HG02759 (cell line): ENCODE measurements around the gene OXT.

Source experiments
- ATAC-seq: cut with Tn5 transposase; IDR thresholded peaks from one replicate; pipeline ENCODE4 v1.9.1; 2021; ENCODE audit warnings: mild to moderate bottlenecking, moderate library complexity; ENCODE audit not compliant: unreplicated experiment

Gene OXT

DNA sequence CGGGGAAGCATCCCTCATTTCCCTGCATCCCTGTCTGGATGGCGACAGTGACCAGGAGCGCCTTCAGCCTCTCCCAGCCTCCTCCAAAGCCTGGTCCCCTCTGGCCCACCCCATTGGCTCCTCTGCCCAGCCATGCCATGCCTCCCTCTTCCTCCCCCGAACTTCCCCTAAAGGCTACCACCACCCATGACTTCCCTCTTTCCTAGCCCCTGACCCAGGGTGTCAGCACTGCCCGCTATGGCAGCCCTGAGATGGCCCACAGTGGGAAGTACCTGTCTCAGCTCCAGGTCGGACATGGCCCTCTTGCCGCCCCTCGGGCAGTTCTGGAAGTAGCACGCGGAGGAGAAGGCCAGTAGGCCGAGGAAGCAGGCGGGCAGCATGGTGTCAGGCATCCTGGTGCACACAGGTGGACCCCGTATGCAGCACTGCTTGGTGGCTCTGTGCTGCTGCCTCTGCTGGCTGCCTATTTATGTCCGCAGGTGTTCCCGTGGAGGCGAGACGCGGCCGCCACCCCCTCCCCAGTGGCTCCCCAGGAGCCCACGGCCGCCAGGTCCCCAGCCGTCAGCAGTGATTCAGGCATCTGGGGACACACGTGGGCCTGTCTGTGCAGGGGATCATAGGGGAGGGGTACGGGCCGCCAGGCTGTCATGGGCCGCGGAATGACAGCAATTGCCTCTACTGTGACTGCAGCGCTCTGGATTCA, 13.0 kb downstream of the OXT start, which contains the start of gene AVP:
Gene AVP (minus strand): TSS at position 442 of the 703 bp plus-strand sequence. CDS start 50 bp downstream, at position 392.
- no peak for ATAC-seq

DNA sequence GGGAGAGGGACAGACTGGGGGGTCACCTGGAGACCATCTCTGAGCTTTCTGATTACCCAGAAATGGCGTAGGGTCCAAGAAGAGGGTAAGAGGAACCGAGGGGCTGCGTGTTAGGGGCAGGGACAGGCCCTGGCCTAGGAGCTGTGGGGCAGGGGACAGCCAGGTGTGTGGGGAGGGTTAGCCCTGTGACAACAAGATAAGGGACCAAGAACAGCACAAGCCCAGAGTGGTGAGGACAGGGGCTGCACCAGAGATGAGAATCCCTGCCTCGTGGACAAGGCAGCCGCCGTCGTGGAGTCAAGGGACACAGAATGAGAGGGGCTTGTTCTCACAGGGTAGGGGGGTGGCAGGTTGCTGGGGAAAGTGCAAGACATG, 13.6 kb downstream of the OXT start:
- no peak for ATAC-seq

DNA sequence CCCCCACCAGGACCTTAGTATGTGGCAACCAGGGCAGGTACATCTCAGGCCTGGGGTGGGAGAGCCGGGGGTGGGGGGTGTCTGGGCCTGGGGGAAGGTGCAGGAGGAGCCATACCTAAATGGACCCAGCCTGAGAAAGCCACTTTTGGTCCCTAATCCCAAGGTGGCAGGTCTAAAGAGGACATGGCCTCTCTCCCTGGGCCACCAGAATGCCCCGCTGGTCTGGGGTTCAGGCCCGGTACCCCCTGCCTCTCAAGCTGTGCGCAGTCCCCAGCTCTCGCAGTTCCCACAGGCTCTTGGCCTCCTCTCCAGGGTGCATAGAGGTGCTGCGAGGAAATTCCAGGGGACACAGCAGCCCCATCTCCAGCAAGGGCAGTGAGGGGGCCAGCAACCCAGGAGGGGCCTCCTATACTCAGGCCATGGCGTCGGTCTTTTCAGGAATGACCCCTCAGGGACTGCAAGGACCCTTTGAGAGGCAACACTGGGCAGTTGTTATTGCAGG, 14.2 kb downstream of the OXT start:
- ATAC-seq, result no peak

DNA sequence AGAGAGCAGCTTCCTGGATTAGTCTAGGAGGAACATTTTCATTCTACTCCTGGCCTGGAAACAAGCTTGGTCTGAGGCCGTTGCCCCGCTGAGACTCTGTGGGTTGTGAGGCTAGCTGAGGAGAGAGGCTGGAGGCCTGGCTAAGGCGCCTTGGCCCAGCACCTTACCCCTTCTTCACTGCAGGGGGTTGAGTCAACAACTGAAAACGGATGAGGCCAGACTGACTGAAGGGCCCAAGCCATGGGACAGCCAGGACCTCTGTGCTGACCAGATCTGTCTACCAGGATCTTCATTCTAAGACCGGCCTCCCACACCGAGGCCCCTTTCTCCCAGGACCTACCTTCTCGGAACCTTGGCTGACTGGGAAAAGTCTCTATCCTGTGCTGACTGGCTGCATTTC, 16.6 kb downstream of the OXT start:
- ATAC-seq, result no peak

DNA sequence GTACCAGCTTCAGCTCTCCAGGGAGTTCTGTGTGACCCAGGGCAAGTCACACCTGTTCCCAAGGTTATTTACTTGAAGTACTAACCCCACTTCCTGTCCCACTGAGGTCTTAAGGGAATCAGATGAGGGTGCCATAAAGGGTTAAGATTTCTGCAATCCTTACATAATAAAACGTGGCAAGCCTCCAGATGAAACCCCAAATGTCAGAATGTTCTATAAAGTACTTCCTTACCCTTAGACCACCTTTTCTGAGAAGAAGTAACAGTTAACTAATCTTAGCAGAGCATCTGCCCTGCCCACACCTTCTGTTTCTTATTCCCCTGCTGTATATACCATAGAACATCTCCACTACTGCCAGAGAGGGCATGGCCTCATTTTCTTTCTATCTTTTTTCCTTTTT, 19.1 kb downstream of the OXT start:
- no peak for ATAC-seq

DNA sequence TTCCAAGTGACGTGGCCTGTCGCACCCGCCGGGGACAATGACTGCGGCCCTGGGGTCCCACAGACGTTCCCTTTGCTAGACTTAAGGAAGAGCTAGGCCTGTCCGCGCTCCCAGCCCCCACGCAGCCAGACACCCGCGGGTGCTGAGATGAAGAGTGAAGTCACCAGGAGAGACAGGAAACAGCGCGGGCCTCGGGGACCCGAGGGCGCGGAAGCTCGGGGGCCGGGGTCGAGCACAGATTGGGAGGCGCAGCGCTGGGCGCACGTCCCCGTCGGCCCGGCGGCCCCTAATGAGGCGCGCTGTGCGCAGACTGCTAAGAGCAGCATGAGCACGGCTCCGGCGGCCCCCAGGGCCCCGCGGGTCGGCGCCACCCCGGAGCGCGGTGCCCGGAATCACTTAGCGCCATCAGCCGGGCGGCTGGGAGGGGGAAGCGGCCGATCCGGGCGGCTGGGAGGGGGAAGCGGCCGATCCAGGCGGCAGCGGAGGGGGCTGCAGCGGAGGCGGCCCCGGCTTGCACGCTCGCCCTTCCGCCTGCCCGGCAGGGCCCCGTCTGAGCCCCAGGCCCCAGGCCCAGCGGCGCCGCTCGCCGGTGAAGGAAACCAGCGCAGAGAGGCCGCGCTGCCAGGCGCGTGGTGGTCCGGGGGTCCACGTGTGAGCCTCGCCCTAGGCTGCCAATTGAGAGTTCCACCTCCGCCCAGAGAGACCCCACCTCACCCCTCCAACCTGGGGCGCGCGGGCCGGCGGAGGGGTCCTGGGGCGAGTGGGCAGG, 21.4 kb downstream of the OXT start:
- ATAC-seq, result no peak

DNA sequence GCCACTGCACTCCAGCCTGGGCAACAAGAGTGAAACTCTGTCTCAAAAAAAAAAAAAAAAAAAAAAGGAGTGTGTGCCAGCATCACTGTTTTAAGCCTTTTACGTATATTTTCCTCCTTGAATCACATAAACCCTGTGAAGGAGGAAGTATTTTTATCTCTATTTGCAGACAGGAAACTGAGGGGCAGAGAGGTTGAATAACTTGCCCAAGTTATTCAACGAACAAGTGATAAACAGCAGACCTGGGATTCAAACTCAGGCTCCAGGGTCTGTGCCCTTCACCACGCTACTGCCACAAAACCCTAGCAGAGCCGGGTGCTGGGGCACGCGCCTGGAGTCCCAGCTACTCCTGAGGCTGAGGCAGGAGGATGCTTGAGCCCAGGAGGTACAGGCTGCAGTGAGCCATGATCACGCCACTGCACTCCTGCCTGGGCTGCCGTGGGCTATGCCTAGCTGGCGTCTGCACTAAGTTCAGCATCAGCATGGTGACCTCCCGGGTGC, 22.5 kb downstream of the OXT start:
- ATAC-seq, result no peak

DNA sequence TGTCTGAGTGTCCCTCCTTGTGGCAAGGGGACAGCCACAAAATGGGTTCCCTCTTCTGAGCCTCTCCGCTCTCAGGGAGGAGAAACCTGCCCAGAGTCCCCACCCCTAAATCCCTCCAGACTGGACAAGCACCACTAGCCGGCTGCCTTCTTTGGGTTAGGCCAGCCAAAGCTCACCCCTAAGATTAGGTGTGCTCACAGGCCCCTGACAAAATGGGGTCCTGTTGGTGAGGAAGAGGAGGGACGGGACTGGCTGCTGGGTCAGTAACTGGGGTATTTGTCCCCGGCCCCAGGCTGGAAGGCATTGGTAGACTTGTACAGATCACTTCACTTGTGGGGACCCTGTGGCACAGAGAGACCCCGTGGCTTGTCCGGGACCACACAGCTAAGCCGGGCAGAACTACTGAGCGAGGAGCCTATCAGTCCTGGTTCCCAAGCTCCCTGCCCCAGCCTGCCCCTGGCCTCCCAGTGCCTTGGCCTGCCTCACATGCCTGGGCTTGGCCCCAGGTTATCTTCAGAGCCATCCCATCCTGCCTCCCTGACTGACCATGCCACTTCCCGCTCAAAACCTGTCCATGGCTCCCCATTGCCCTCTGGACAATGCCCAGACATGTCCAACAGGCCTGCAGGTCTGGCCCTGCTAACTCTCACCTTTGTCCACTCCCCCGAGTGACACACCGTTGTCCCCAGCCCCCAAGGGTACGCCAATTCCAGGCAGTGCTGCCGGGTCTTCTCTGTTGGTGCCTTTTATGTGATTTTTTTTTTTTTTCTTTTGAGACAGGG, 23.6 kb downstream of the OXT start:
- ATAC-seq, result no peak

DNA sequence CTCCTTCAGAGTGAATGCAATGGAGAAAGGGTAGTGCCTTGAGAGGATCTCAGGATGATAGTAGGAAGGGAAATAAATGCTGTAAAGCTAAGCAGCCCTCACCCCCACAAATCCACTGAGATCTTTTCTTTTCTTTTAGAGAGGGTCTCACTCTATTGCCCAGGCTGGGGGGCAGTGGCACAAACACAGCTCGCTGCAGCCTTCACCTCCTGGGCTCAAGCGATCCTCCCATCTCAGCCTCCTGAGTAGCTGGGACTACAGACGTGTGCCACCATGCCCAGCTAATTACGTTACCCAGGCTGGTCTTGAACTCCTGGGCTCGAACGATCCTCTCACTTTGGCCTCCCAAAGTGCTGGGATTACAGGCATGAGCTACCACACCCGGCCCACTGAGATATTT, 29.1 kb downstream of the OXT start:
- ATAC-seq, result no peak

DNA sequence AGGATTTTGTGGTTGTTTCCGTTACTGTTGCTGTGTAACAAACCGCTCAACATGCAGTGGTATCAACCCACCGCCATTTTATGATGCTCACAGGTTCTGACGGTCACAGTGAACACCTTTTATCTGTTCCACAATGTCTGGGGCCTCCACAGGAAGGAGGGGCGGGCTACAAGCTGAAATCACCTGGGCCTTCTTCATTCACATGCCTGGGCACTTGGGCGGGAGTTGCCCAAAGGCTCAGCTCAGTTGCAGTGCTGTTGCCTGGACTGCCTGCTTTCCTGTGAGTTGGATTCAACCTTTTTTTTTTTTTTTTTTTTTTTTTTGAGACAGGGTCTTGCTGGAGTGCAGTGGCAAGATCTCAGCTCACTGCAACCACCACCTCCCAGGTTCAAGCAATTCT, 29.8 kb downstream of the OXT start:
- no peak for ATAC-seq

DNA sequence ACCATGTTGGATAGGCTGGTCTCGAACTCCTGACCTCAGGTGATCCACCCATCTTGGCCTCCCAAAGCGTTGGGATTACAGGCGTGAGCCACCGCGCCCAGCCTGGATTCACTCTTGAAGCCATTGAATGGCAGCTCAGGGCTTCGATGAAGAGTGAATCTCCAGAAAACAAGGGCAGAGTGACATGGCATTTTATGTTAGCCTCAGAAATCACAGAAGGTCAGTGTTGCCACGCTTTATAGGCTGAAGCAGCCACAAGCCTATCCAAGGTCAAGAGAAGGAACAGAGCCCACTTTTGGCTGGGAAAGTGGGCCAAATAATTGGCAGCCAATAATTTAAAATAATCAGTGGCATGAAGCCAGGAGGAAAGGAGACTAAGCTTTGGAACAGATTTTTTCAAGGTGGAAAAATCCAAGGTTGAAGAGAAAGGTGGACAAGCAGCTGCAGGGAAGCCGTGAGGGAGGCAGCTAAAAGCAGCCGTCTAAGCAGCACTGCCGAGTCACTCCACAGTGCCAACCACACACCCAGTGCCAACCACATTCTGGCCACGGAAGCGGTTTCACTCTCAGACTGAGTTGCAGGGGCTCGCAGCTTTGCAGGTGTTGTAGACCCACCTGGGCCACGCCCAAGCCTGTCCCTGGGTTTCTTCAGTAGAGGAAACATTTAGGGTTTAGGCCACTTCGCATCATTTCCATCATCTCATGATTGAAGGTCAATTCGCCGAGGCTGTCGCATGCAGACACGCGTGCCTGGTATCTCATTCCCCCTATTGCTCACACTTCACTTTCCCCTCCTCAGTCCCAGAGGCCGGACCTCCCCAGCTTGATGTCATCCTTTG, 30.5 kb downstream of the OXT start:
- ATAC-seq, result no peak

DNA sequence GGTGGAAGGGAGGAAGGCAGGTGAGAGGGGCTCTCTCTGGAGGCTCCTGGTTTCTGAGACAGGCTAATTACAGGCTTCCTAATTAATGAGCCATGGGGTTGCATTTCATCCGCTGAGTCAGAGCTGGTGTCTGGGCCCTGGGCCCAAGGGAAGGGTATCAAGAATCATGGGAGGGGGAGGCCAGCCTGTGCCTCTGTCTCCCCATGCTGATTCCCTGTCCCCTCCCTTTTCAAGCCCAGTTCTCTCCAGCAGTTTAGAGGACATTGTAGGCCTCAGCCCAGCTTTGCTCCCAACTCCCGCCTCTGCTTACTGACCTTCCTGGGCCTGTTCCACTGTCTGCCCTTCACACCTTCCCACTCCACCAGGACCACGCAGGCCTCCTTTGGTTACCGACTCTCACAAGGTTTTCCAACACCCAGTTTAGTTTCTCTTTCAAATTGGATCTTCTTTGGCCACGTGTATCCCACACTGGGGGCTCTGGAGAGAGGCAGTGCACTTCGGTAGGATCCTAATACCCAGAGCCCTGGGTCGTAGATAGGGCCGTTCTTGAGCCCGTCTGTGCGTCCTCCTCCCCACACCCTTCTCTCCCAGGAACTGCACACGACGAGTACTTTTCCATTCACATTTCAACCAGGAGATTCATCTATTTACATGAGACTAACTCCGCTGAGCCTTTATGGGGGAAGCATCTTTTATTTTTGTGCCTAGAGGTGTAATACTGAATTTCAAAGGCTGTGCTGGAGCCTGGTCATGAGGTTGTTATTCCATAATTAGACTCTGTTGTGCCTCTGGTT, 31.4 kb downstream of the OXT start:
- ATAC-seq, result no peak

DNA sequence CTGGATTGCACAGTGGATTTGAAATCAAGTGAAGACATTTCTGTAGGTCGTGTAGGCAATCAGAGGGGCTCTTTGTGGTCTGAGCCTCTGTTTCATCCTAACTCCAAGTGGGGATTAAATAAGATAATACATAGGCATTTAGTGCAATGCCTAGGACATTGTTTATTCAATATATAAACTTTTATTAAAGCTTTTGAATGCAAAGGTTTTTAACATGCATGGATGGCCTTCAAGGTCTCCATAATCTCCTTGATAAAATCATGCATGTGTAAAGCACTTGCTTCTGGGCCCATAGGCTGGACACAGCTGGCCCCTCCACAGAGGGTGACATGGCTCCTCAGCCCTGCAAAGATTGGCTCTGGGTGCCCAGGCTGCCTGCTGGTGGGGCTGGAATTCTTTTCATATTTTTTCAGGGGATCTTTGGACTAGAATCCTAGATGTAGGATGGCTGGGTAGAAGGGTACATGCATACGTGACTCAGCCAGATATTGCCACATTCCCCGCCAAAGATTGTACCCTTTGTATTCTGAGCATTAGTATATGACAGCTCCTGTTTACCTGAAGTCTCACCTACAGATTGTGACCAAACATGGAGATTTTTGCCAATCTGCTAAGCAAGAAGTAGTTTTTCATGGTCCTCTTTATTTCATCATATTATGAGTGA, 32.1 kb downstream of the OXT start:
- no peak for ATAC-seq

DNA sequence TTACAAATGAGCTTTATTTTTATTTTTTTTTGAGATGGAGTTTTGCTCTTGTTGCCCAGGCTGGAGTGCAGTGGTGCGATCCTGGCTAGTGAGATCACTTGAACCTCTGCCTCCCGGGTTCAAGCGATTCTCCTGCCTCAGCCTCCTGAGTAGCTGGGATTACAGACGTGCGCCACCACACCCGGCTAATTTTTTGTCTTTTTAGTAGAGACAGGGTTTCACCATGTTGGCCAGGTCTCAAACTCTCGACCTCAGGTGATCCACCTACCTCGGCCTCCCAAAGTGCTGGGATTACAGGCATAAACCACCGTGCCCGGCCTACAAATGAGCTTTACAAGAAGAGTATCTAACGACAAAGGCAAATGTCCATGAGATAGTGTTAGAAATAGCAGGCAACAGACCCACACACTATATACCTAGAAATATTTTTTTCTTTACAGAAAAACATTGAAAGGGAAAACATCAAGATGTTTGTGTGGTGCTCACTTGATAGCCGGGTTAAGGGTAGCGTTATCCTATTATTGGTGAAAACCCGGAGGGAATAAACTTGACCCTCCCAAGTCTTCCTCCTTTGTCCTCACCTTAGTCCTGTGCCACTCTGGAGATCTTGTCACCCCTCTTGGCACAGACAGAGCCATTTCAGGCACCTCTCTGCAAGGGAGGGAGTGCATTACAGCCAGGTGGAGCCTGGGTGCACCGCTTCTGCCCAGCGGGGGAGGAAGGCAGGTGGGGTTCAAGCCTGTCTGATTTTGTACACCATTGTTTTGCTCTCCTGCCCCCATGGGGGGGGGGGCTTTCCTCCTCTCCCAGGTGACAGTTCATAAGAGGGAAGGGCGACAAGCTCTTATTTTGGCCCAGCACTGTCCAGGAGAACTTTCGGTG, 34.1 kb downstream of the OXT start:
- ATAC-seq, result no peak

DNA sequence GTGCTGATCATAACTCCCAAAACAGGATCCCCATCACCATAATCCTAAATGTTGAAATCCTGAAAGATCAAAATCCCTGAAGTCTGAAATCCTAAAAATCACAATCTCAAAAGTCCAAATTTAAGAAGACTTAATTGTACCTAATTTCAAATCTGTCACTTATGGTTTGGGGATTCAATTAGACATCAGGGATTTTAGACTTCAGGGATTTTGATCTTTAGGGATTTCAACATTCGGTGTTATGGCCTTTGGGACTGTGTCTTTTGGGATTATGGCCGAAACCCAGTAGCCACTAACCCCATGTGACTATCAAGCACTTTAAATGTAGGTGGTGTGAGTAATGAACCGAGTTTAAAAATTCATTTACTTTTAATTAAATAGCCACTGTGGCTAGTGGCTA, 34.8 kb downstream of the OXT start:
- no peak for ATAC-seq

DNA sequence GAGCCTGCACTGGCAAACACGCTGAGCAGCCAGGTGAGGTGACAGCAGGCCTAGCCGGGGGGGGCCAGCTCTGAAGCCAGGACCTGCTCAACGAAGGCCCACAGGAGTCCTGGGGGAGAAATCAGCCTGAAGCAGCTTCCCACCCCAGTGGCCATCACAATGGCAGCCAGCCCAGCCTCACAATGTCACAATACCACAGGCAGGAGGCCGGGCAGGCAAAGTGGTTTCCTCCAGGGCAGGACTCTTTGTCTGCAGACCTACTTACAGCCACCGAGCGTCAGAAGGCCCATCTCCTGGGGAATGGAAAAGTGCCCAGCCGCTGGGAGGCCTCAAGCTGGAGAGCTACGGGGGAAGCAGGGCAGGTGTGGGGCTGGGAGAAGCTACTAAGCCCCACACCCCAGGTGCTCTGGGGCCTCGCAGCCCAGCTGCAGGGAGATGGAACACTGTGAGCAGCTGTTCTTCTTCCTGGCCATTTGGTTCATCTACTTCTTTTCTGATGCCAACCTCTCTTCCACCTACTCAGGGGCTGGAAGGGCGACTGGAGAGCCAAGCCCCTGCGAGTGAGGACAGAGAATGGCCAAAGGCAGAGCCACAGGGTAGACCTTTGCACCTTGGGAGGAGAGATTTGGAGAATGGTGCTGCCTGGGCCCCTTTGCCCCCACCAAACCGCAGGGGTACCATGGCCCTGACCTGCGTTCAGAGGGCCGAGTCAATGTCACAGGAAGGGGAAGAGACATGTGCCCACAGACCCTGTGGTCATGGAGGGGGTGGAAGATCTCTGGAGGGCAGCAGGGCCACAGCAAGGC, 35.4 kb downstream of the OXT start:
- ATAC-seq, result no peak

DNA sequence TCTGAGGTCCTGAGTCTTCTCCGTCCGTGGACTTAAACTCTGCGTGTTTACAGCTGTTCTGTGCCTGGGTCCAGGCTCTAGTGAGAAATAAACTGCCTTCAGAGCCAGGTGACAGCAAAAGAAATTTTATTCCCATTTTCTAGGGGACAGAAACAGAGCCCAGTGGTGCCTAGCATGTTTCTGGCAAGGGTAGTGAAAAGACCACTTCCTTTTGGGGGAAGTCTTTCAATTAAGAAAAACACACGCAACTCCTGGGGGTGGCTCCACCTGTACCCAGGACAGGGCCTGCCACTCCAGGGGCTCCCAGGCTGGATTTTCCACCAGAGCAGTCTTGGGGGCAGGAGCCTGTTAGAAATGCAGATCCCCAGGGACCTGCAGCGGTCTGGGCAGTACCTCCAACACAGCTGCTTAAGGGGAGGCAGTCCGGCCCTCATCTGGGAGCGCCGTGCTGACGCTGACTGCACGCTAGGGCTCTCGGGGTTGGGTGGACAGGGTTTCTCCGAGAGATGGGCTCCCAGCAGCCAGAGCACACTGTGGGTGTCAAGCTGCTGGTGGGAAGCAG, 36.1 kb downstream of the OXT start:
- no peak for ATAC-seq
